IPS-20b (cell line): ENCODE measurements around the gene RASSF3.

Source experiments
- H3K27ac ChIP-seq: one replicate; pipeline ENCODE4 v1.5.1; 2013; ENCODE audit warnings: low read length
- H3K27me3 ChIP-seq: 2 replicates; pipeline ENCODE4 v1.6.1; 2013; ENCODE audit warnings: mild to moderate bottlenecking, low read length, inconsistent platforms; ENCODE audit not compliant: insufficient read depth
- H3K36me3 ChIP-seq: 2 replicates; pipeline ENCODE4 v1.6.1; 2013; ENCODE audit warnings: low read depth, mild to moderate bottlenecking, inconsistent platforms, low read length, moderate library complexity; ENCODE audit not compliant: insufficient read depth
- H3K4me1 ChIP-seq: 2 replicates; pipeline ENCODE4 v1.6.1; 2013; ENCODE audit warnings: mild to moderate bottlenecking, control low read depth, inconsistent platforms, low read length, moderate library complexity; ENCODE audit not compliant: insufficient read depth
- H3K4me3 ChIP-seq: 2 replicates; pipeline ENCODE4 v1.5.1; 2013; ENCODE audit warnings: mild to moderate bottlenecking, low read length, inconsistent platforms
- H3K9ac ChIP-seq: 2 replicates; pipeline ENCODE4 v1.6.1; 2013; ENCODE audit warnings: low read depth, mild to moderate bottlenecking, inconsistent platforms, low read length, moderate library complexity
- H3K9me3 ChIP-seq: 2 replicates; pipeline ENCODE4 v1.6.1; 2013; ENCODE audit warnings: mild to moderate bottlenecking, low read depth, low read length, inconsistent platforms; ENCODE audit not compliant: insufficient read depth

The RASSF3 gene

DNA sequence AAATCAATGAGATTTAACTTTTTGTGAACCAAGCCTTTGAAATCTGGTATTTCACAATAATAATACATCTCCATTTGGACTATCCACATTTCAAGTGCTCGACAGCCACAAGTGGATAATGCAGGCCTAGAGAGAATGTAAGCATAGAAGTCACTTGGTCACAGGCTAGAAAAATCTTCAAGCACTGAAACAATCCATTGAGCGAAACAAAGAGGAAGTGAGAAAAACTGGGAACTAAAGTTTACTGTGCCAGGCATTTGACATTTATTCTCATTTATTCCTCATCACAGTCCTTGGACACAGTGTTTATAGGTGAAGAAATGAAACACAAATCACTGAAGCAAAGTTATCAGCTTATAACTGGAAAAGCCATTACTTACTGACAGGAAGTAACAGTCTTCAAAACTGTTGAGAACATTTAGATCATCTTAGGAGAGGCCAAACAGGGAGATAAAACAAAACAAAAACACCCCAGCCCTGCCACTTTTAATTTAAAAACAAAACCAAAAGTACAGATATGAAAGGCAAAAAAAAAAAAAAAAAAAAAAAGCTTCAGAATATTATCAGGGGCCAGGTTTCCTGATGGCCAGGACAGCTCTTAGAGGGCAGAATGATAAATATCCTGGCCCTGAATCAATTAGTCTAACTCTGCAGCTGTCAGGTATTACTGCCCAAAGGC is 119.8 kb downstream of the RASSF3 start:
- no peaks in the 10 kb centered on the region for H3K4me1 ChIP-seq
- no peaks in the 10 kb centered on the region for H3K27me3 ChIP-seq
- no peaks in the 10 kb centered on the region for H3K9me3 ChIP-seq
- H3K27ac ChIP-seq, result no peak overlapping the region
- no peak overlapping the region for H3K9ac ChIP-seq
- peaks cover 49% of the 10 kb centered on the region for H3K36me3 ChIP-seq
- no peak overlapping the region for H3K4me3 ChIP-seq

DNA sequence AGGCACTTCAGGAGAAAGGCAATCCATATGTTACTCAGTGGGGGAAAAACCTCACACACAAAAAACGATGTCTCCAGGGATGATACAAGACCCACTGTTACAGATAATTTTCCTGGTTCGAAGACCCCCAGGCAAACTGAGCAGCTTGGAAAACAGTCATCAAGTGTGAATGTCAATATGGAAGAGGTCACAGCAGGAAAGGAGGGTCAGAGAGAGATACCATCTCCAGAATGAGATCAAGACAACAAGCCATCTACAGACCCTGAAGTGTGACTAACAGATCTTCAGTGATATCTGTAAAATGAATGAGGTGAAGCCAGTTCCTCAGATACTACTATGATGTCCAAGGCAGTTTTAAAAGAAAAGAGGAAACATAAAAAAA is 120.3 kb downstream of the RASSF3 start:
- no peaks in the 10 kb centered on the region for H3K4me1 ChIP-seq
- no peak overlapping the region for H3K4me3 ChIP-seq
- no peaks in the 10 kb centered on the region for H3K27me3 ChIP-seq
- H3K27ac ChIP-seq, result no peak overlapping the region
- H3K36me3 ChIP-seq, result peaks cover 54% of the 10 kb centered on the region
- H3K9me3 ChIP-seq, result no peaks in the 10 kb centered on the region
- no peak overlapping the region for H3K9ac ChIP-seq

DNA sequence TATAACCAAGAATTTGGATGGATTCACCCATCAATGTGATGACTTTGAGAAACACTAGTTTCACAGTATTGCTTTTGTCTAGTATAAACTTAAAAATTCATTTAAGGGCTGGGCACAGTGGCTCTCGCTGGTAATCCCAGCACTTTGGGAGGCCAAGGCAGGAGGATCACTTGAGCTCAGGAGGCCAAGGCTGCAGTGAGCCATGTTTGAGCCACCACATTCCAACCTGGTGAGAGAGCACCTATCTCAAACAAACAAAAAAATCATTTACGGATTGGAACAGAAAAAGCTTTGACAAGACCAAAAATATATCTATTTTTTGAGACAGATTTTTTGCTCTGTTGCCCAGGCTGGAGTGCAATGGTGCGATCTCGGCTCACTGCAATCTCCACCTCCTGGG is 121.4 kb downstream of the RASSF3 start:
- no peaks in the 10 kb centered on the region for H3K27me3 ChIP-seq
- H3K36me3 ChIP-seq, result peaks cover 65% of the 10 kb centered on the region
- H3K4me1 ChIP-seq, result no peaks in the 10 kb centered on the region
- no peak overlapping the region for H3K4me3 ChIP-seq
- no peaks in the 10 kb centered on the region for H3K9me3 ChIP-seq
- no peak overlapping the region for H3K9ac ChIP-seq
- no peak overlapping the region for H3K27ac ChIP-seq

DNA sequence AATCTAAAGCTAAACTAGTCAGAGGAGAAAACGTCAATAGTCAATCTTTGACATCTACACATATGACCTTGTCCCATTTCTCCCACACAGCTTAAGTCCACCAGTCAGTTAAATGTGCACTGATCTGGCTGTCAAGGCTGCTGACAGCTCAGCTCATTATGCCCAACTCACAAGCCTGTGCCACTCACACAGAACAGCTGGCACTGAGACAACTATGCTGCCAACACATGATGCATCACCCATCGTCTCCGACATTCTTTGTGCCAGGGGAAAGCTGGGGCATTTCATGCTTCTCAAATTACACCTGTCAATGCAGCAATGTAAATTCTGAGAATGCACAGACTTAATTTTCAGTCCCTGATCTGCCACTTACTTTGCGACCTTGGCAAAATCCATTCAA is 123.6 kb downstream of the RASSF3 start:
- Histone ChIP-seq H3K36me3 (peaks cover 71% of the 10 kb centered on the region), H3K27me3 (no peaks in the 10 kb centered on the region), H3K4me1 (no peaks in the 10 kb centered on the region), H3K9me3 (no peaks in the 10 kb centered on the region), H3K27ac (no peak overlapping the region), H3K4me3 (no peak overlapping the region), H3K9ac (no peak overlapping the region)

DNA sequence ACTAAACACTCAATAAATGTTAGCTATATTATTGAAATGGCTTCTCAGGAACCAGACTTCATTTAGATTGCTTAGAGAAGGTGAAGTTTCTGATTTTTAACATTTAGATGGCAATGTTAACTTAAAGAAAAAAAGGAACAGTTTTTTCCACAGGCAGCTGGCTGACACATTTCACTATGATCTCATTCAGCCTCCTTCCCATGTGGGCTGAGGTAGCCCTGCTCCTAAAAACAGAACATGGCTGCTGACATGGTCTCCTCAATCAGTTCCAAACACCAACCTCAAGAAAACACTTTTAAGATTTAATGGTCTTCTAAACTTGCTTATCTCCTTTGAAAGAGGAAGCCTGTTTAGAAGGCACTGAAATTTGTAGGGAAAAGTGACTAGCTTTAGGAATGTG is 125.1 kb downstream of the RASSF3 start:
- Histone ChIP-seq H3K4me3 (no peak overlapping the region), H3K4me1 (no peaks in the 10 kb centered on the region), H3K27ac (no peak overlapping the region), H3K9ac (no peak overlapping the region), H3K36me3 (peaks cover 73% of the 10 kb centered on the region), H3K9me3 (no peaks in the 10 kb centered on the region), H3K27me3 (no peaks in the 10 kb centered on the region)

DNA sequence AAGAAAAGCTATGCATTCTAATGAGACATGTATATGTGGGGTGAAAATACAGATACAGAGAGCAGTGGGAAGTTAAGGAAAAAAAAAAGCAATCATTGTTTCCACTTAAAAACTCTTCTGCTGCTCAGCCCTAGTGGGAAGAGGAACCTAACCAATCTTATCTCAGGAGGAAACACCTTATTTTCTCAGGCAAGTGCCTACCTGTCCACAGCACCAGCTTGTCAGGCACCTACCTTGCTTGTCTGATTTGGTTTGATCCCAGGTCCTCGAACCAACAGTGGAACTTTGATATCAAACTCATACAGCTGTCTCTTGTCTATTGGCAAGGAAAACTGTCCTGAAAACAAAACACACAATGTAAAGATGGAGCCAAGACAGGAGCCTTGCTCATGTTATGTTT is 126.5 kb downstream of the RASSF3 start:
- Histone ChIP-seq H3K36me3 (peaks cover 81% of the 10 kb centered on the region), H3K4me3 (no peak overlapping the region), H3K27me3 (no peaks in the 10 kb centered on the region)

DNA sequence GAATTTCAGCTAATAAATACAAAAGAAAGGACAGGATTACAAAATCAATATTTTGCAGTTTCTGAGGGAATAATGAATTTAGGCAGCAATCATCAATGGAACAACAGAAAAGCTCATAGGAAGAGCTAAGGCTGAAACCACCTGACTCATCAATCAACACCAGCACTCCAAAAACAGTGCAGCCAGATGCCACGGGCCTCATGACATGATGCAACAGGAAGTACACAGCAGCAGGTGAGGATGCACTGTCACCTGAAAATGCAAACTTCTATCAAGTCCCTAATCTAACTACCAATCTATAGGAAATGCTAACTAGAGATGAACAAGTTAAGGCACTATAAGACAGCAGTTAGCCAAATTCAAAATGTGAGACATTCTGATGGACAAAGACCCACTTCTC is 127.2 kb downstream of the RASSF3 start:
- Histone ChIP-seq H3K9ac (no peak overlapping the region), H3K36me3 (peaks cover 85% of the 10 kb centered on the region)

More for the DNA sequence above, 126.5 kb downstream of the RASSF3 start:
- H3K9me3 ChIP-seq, result no peaks in the 10 kb centered on the region
- no peak overlapping the region for H3K9ac ChIP-seq
- H3K4me1 ChIP-seq, result no peaks in the 10 kb centered on the region
- H3K27ac ChIP-seq, result no peak overlapping the region

DNA sequence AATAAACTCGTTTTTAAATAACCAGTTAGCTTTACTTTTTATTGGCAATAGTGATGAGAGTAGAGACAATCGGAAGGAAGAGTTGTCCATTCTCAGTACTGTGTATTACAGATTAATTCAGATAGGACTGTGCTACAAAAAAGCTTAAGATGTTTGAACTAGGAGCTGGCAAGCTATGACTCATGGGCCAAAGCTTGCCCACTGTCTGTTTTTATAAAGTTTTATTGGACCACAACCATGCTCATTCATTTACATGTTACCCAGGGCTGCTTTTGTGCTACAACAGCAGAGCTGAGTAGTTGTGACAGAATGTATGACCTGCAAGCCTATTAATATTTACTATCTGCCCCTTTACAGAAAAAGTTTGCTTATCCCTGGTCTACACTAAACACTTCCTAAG is 129.5 kb downstream of the RASSF3 start:
- Histone ChIP-seq H3K4me1 (no peaks in the 10 kb centered on the region), H3K36me3 (peaks cover 91% of the 10 kb centered on the region), H3K27me3 (no peaks in the 10 kb centered on the region), H3K9me3 (no peaks in the 10 kb centered on the region), H3K27ac (no peak overlapping the region), H3K4me3 (no peak overlapping the region), H3K9ac (no peak overlapping the region)

More for the DNA sequence above, 127.2 kb downstream of the RASSF3 start:
- H3K4me1 ChIP-seq, result no peaks in the 10 kb centered on the region
- no peak overlapping the region for H3K4me3 ChIP-seq
- no peaks in the 10 kb centered on the region for H3K27me3 ChIP-seq
- H3K27ac ChIP-seq, result no peak overlapping the region
- no peaks in the 10 kb centered on the region for H3K9me3 ChIP-seq

DNA sequence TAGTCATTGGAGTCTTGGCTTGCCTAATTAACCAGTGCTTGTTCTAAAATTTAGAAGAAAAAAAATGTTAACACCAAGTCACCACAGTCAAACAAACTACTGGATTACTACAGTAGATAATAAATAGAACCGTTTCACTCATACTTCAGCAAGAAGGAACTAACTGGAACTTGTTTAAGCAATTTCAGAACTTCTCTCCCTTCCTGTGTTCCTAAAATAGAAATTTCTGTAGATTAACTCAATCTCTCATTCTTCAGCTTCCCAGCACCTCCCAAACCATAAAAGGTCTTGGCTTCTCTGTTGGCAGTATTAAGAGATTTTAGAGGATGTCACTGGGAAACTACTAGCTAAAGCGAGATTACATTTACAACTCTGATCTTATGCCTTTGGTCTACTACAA is 130.4 kb downstream of the RASSF3 start:
- H3K9me3 ChIP-seq, result no peaks in the 10 kb centered on the region
- no peak overlapping the region for H3K4me3 ChIP-seq
- peaks cover 92% of the 10 kb centered on the region for H3K36me3 ChIP-seq
- no peak overlapping the region for H3K9ac ChIP-seq
- H3K4me1 ChIP-seq, result no peaks in the 10 kb centered on the region
- no peak overlapping the region for H3K27ac ChIP-seq
- no peaks in the 10 kb centered on the region for H3K27me3 ChIP-seq

DNA sequence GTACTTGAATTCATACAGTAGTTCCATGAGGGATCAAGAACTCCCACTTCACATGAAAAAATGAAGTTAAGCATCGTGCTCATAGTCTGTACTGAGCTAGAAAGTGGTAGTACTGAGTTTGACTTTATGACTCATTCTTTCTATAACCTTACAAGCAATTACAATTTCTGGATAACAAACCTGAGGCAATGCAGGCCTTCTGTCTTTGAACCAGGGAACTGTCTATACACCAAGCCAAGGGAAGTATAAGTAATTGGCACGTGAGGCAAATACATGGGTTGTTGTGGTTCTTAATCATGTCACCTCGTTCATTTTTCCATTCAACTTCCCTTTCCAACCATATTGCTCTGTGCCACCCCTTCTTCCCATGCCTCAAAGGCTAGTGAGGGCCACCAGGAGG is 132.1 kb downstream of the RASSF3 start:
- Histone ChIP-seq H3K9ac (no peak overlapping the region), H3K27me3 (no peaks in the 10 kb centered on the region), H3K27ac (no peak overlapping the region), H3K4me1 (no peaks in the 10 kb centered on the region), H3K4me3 (no peak overlapping the region), H3K36me3 (peaks cover 86% of the 10 kb centered on the region), H3K9me3 (no peaks in the 10 kb centered on the region)

DNA sequence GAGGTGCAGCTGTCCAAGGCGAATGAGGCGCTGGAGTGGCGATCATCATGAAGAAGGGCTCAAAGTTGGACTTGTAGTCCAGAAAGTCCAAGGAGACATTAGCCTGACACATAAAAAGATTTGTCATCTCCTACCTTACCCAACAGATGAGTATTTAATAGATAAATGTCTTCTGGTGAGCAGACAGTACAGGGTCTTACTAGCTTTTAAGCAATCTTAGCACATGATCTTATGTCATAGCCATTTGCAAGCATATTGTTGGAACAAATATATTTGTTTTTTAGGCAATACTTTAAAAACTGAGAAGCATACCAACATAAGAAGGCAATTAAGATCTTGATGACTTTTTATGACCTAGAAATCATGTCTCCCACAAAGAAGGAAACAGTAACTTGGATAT is 132.9 kb downstream of the RASSF3 start:
- Histone ChIP-seq H3K9ac (no peak overlapping the region), H3K4me1 (no peaks in the 10 kb centered on the region), H3K27ac (no peak overlapping the region), H3K4me3 (no peak overlapping the region), H3K36me3 (peaks cover 83% of the 10 kb centered on the region), H3K9me3 (no peaks in the 10 kb centered on the region), H3K27me3 (no peaks in the 10 kb centered on the region)

DNA sequence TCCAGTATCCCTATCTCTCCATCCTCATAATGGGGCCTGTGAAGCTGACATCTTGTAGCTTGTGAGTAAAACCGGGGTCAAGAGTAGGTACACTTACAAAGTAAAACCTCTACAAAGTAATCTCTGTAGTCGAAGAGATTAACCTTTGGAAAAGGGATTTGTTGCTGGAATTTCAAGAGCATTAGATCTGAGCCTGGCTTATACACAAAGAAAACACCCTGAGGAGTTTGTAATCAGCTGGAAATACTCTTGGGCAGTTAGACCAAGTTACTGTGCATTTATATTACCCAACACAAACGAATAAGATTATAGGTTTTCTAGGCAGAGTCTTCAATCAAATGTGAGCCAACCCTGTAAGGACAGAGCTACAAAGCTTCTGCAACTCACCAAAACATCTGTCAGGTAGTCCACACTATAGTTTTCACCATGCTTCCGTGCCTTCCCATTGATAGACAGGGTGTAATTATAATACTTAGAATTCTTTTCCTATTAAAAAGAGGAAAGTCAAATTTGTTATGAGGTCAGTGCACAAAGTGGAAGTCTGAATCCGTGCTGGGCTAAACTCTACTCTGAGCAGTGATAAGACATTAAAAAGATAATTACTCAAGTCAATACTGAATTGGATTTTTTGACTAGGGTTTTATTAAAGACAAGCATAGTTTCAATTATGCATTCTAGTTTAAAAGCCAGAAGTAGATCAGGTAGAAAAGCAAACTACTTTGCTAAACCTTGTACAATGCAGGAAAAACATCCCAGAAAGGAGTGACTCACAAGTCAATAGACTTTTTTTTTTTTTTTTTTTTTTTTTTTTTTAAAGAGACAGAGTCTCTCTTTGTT is 134.3 kb downstream of the RASSF3 start:
- Histone ChIP-seq H3K9ac (no peak overlapping the region), H3K4me1 (no peaks in the 10 kb centered on the region), H3K36me3 (peaks cover 73% of the 10 kb centered on the region), H3K4me3 (no peak overlapping the region), H3K27me3 (no peaks in the 10 kb centered on the region), H3K9me3 (no peaks in the 10 kb centered on the region), H3K27ac (no peak overlapping the region)
